ENCODE data around the gene PLXNB3.

Gene PLXNB3

DNA sequence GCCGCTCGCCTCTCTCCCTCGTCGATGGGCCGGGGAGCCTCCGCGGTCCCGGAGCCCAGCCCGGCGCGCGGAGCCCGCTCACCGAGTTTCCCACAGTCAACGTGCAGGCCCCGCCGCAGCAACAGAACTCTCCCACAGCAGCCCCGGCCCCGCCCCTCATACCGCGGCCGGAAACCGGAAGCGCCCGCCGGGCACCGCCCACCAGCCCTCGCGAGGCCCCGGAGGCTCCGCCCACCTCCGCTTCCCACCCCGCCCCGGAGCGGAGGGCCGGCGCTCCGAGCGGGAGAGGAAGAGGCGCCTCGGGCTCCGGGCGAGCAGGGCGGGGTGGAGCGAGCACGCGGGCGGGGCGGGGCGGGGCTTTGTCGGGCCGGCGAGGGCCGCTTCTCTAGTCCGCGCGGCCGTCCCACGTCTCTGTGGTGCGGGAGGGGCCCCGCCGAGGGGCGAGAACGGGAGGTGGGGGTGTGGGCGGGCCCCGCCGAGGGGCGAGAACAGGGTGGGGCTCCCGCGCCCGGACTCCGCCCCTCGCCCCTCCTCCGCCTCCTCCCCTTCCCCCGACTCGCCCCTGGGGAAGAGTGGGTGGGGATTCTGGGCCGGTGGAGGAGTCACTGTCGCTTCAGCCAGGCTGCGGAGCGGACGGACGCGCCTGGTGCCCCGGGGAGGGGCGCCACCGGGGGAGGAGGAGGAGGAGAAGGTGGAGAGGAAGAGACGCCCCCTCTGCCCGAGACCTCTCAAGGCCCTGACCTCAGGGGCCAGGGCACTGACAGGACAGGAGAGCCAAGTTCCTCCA lies 39.6 kb upstream of the PLXNB3 start, which contains the start of the genes ABCD1 and BCAP31 (continued):
- TF ChIP-seq ZFHX2 (tag by site-specific recombination; conservative IDR thresholded peaks at IDR 0.05) (peak; percentile 89), KLF10 (tag by site-specific recombination; IDR thresholded peaks at IDR 0.05) (peak; percentile 39), ZNF155 (tag by site-specific recombination; IDR thresholded peaks at IDR 0.05) (no peak), ZNF76 (tag by site-specific recombination; IDR thresholded peaks at IDR 0.05; ENCODE audit: borderline replicate concordance, low read depth) (peak; percentile 89), IKZF3 (tag by site-specific recombination; IDR thresholded peaks at IDR 0.05) (peak; percentile 50), ZNF426 (tag by site-specific recombination; IDR thresholded peaks at IDR 0.05) (no peak), ZIC2 (tag by site-specific recombination; IDR thresholded peaks at IDR 0.05) (peak; percentile 23; the same call in 1 of the 2 replicates), KLF8 (tag by site-specific recombination; IDR thresholded peaks at IDR 0.05) (peak; percentile 65), GLIS2 (tag by site-specific recombination; IDR thresholded peaks at IDR 0.05) (peak; percentile 62)
- TF ChIP-seq, protein P1, sequence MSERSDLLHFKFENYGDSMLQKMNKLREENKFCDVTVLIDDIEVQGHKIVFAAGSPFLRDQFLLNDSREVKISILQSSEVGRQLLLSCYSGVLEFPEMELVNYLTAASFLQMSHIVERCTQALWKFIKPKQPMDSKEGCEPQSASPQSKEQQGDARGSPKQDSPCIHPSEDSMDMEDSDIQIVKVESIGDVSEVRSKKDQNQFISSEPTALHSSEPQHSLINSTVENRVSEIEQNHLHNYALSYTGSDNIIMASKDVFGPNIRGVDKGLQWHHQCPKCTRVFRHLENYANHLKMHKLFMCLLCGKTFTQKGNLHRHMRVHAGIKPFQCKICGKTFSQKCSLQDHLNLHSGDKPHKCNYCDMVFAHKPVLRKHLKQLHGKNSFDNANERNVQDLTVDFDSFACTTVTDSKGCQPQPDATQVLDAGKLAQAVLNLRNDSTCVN (tag by site-specific recombination; optimal IDR thresholded peaks at IDR 0.05) = peak; percentile 52
- TF ChIP-seq, protein P2, sequence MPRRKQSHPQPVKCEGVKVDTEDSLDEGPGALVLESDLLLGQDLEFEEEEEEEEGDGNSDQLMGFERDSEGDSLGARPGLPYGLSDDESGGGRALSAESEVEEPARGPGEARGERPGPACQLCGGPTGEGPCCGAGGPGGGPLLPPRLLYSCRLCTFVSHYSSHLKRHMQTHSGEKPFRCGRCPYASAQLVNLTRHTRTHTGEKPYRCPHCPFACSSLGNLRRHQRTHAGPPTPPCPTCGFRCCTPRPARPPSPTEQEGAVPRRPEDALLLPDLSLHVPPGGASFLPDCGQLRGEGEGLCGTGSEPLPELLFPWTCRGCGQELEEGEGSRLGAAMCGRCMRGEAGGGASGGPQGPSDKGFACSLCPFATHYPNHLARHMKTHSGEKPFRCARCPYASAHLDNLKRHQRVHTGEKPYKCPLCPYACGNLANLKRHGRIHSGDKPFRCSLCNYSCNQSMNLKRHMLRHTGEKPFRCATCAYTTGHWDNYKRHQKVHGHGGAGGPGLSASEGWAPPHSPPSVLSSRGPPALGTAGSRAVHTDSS (tag by site-specific recombination; IDR thresholded peaks at IDR 0.05) = peak; percentile 52

DNA sequence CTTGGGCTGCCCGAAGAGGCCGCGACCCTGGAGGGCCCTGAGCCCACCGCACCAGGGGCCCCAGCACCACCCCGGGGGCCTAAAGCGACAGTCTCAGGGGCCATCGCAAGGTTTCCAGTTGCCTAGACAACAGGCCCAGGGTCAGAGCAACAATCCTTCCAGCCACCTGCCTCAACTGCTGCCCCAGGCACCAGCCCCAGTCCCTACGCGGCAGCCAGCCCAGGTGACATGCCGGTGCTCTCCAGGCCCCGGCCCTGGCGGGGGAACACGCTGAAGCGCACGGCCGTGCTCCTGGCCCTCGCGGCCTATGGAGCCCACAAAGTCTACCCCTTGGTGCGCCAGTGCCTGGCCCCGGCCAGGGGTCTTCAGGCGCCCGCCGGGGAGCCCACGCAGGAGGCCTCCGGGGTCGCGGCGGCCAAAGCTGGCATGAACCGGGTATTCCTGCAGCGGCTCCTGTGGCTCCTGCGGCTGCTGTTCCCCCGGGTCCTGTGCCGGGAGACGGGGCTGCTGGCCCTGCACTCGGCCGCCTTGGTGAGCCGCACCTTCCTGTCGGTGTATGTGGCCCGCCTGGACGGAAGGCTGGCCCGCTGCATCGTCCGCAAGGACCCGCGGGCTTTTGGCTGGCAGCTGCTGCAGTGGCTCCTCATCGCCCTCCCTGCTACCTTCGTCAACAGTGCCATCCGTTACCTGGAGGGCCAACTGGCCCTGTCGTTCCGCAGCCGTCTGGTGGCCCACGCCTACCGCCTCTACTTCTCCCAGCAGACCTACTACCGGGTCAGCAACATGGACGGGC lies 38.8 kb upstream of the PLXNB3 start:
- TF ChIP-seq ZFHX2 (tag by site-specific recombination; conservative IDR thresholded peaks at IDR 0.05) (no peak), ZBTB48 (tag by site-specific recombination; IDR thresholded peaks at IDR 0.05) (peak; percentile 40; the same call in 1 of the 2 replicates), ZBTB20 (tag by site-specific recombination; IDR thresholded peaks at IDR 0.05) (0 out of 2 replicates have a peak, but pooled peaks have one; percentile 12), ZXDB (tag by site-specific recombination; IDR thresholded peaks at IDR 0.05) (0 out of 2 replicates have a peak, but pooled peaks have one; percentile 19), TRIM28 (IDR thresholded peaks at IDR 0.05; ENCODE audit: borderline replicate concordance, low read length) (no peak)
- TF ChIP-seq, protein P2 (tag by site-specific recombination; IDR thresholded peaks at IDR 0.05) = no peak
- TF ChIP-seq, protein P3, sequence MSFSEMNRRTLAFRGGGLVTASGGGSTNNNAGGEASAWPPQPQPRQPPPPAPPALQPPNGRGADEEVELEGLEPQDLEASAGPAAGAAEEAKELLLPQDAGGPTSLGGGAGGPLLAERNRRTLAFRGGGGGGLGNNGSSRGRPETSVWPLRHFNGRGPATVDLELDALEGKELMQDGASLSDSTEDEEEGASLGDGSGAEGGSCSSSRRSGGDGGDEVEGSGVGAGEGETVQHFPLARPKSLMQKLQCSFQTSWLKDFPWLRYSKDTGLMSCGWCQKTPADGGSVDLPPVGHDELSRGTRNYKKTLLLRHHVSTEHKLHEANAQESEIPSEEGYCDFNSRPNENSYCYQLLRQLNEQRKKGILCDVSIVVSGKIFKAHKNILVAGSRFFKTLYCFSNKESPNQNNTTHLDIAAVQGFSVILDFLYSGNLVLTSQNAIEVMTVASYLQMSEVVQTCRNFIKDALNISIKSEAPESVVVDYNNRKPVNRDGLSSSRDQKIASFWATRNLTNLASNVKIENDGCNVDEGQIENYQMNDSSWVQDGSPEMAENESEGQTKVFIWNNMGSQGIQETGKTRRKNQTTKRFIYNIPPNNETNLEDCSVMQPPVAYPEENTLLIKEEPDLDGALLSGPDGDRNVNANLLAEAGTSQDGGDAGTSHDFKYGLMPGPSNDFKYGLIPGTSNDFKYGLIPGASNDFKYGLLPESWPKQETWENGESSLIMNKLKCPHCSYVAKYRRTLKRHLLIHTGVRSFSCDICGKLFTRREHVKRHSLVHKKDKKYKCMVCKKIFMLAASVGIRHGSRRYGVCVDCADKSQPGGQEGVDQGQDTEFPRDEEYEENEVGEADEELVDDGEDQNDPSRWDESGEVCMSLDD (tag by site-specific recombination; IDR thresholded peaks at IDR 0.05) = peak; percentile 5; the same call in 1 of the 2 replicates
- POLR2A ChIA-PET = no interaction called here
- H3K27ac ChIP-seq (ENCODE audit: extremely low read depth, low read depth, low read length) = peak overlapping the region; percentile 41; the same call in 1 of the 2 replicates

More for the DNA sequence above, 38.8 kb upstream of the PLXNB3 start:
- CTCF ChIA-PET = no interaction called here
- Histone ChIP-seq H3K9me3 (ENCODE audit: control insufficient read depth, insufficient read depth, low read depth, low read length) (no peaks in the 10 kb centered on the region), H3K36me3 (ENCODE audit: control insufficient read depth in 2 of 2, insufficient read depth in 1 of 2, low read length in 2 of 2) (peaks cover 0 to 33% of the 10 kb centered on the region in 2 experiments; a peak in 2 of 3 replicates), H3K4me1 (ENCODE audit: control insufficient read depth, insufficient read depth, low read length) (peaks cover 3% of the 10 kb centered on the region), H3K4me3 (ENCODE audit: low read depth, low read length) (peak overlapping the region; percentile 19)
